HFFc6 (cell line): ENCODE measurements around the gene DBT. TPM values are rescaled to one million over a fixed set of nuclear protein-coding genes. Genes with fewer than 3 reads are reported as not detected.

Source experiments
- DNase-seq: peaks from one replicate; pipeline ENCODE4 v3.0.0-alpha.2; 2018
- H3K27ac Mint-ChIP-seq: 2 replicates; pipeline ENCODE4 v1.8.0; 2020; ENCODE audit warnings: mild to moderate bottlenecking, mixed read lengths
- H3K27me3 Mint-ChIP-seq: 2 replicates; pipeline ENCODE4 v1.8.0; 2021; ENCODE audit warnings: mild to moderate bottlenecking, moderate library complexity, mixed read lengths; ENCODE audit not compliant: insufficient read depth
- H3K36me3 Mint-ChIP-seq: 2 replicates; pipeline ENCODE4 v1.8.0; 2021; ENCODE audit warnings: low read depth, mixed read lengths
- H3K4me1 Mint-ChIP-seq: 2 replicates; pipeline ENCODE4 v1.8.0; 2020; ENCODE audit warnings: low read depth, mixed read lengths
- H3K4me3 Mint-ChIP-seq: 2 replicates; pipeline ENCODE4 v1.8.0; 2020; ENCODE audit warnings: mild to moderate bottlenecking, moderate library complexity, mixed read lengths
- H3K9me3 Mint-ChIP-seq: 2 replicates; pipeline ENCODE4 v1.8.0; 2020; ENCODE audit warnings: mild to moderate bottlenecking, mixed read lengths
- microRNA-seq: library from miRNA; unstranded; fragments of <30 nt; microRNA quantifications from one replicate; pipeline ENCODE4, GENCODE V29; 2019
- total RNA-seq, 6 experiments: library from RNA; stranded (reverse); fragmentation: NEBNext Ultra II Directional; extraction: Animal tissue kit (Norgen Biotek cat#: 25700); gene quantifications; 2 replicates in 1 of 6; 3 replicates in 5 of 6; pipeline ENCODE4 v1.2.3, GENCODE V29; 2021
- TF ChIP-seq, protein P1 (sequence below): fragments of 200-600 bp; sonication (generic); IDR thresholded peaks from 2 replicates; pipeline ENCODE4 v1.5.0; 2021; ENCODE audit warnings: antibody characterized with exemption, mild to moderate bottlenecking

Gene DBT
- total RNA-seq, 6 experiments from 2014 or later: 8.6 to 12.3 (median 10.2) TPM

DNA sequence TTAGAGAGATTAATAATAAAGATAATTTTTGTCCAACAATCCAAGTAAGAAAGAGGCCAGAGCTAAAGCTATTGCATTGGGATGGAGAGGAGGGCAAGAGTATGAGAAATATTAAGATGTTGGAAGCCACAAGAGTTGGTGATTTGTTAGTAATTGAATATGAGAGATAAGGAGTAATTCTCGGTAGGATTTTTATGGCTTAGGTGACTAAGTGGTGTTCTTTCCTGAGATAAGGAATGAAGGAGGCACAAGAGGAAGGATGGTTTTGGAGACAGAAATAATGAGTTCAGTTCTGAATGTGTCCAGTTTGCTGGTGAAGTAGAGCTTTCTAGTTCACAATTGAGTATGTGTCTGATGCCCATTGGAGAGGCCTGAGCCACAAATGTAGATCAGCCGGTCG is 107.3 kb downstream of the DBT start:
- Mint-ChIP-seq H3K9me3 (no peaks in the 10 kb centered on the region), H3K4me1 (peaks cover 13% of the 10 kb centered on the region), H3K36me3 (peaks cover 23% of the 10 kb centered on the region), H3K27ac (no peak overlapping the region), H3K27me3 (no peaks in the 10 kb centered on the region), H3K4me3 (no peak overlapping the region)
- no peak for DNase-seq
- TF ChIP-seq, protein P1, sequence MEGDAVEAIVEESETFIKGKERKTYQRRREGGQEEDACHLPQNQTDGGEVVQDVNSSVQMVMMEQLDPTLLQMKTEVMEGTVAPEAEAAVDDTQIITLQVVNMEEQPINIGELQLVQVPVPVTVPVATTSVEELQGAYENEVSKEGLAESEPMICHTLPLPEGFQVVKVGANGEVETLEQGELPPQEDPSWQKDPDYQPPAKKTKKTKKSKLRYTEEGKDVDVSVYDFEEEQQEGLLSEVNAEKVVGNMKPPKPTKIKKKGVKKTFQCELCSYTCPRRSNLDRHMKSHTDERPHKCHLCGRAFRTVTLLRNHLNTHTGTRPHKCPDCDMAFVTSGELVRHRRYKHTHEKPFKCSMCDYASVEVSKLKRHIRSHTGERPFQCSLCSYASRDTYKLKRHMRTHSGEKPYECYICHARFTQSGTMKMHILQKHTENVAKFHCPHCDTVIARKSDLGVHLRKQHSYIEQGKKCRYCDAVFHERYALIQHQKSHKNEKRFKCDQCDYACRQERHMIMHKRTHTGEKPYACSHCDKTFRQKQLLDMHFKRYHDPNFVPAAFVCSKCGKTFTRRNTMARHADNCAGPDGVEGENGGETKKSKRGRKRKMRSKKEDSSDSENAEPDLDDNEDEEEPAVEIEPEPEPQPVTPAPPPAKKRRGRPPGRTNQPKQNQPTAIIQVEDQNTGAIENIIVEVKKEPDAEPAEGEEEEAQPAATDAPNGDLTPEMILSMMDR: no peak

DNA sequence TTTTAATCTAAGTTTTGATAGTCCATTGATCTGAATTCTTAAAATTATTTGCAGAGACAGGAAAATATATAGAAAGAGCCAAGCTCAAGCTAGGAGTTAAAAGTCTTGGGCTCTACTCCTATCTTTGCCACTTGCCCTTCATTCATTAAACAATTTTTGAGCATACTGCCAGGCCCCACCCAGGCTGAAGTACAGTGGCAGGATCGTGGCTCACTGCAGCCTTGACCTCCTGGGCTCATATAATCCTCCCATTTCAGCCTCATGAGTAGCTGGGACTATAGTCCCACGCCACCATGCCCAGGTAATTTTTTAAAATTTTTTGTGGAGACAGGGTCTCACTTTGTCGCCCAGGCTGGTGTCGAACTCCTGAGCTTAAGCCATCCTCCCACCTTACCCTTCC is 108.4 kb downstream of the DBT start:
- H3K4me1 Mint-ChIP-seq: peaks cover 13% of the 10 kb centered on the region
- H3K9me3 Mint-ChIP-seq: no peaks in the 10 kb centered on the region
- H3K36me3 Mint-ChIP-seq: peaks cover 23% of the 10 kb centered on the region
- H3K27ac Mint-ChIP-seq: no peak overlapping the region
- TF ChIP-seq, protein P1: no peak
- H3K27me3 Mint-ChIP-seq: no peaks in the 10 kb centered on the region
- no peak overlapping the region for H3K4me3 Mint-ChIP-seq
- no peak for DNase-seq

DNA sequence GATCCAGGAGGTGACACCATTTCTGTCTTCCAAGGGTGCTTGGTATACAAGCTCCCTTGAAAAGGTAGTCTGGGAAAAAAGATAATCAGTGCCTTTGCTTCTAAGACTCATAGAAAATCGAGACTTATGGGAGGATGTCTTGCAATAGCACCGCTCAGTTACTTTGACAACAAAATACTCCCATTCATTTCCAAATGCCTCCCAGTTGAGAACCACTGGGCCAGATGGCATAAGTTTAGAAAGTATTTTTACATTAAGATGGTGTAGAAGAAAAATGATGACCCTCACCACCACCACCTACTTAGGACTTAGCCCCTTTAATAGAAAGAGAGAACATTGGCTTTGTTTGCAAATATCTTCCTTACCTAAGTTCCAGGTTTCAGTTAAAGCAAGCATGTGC is 112.0 kb downstream of the DBT start:
- no peak for DNase-seq
- TF ChIP-seq, protein P1: no peak
- peaks cover 11% of the 10 kb centered on the region for H3K4me1 Mint-ChIP-seq
- H3K4me3 Mint-ChIP-seq: no peak overlapping the region
- H3K27me3 Mint-ChIP-seq: no peaks in the 10 kb centered on the region
- no peak overlapping the region for H3K27ac Mint-ChIP-seq
- peaks cover 18% of the 10 kb centered on the region for H3K36me3 Mint-ChIP-seq
- no peaks in the 10 kb centered on the region for H3K9me3 Mint-ChIP-seq

Small RNAs within 50 kb of the gene (microRNA-seq; reads per million reads assigned to microRNA genes)
- gene MIR553: not detected

Other genes with a start within 250 kb of the DBT start
- gene SASS6, start 116.9 kb downstream of the DBT start, total RNA-seq: 1 to 10 TPM; 2.8 to 4.8 (median 4.2) TPM
- 10 to 100 TPM in 5 of 6 experiments, 1 to 10 TPM in 1; 9.9 to 13.0 (median 12.0) TPM for gene TRMT13, start 116.7 kb downstream of the DBT start, total RNA-seq
- gene LRRC39, start 71.6 kb downstream of the DBT start, total RNA-seq: under 1 TPM in 4 of 6 experiments, not detected in 2; 0.14 to 0.23 (median 0.15) TPM
- 10 to 100 TPM; 47.4 to 55.7 (median 53.2) TPM for gene RTCA, start 16.4 kb upstream of the DBT start, total RNA-seq
- 1 to 10 TPM; 2.4 to 5.1 (median 3.0) TPM for gene CDC14A, start 102.7 kb upstream of the DBT start, total RNA-seq